ENCODE results near the gene PP2D1. TPM values are rescaled to one million over a fixed set of nuclear protein-coding genes. Genes with fewer than 3 reads are reported as not detected.
"Not testable (repeated sequence)": the region's sequence is repeated elsewhere in the genome, so short reads cannot be mapped to it uniquely, and the experiment has no call there.

Gene PP2D1
- total RNA-seq, 2 experiments from 2014 or later = not detected

DNA sequence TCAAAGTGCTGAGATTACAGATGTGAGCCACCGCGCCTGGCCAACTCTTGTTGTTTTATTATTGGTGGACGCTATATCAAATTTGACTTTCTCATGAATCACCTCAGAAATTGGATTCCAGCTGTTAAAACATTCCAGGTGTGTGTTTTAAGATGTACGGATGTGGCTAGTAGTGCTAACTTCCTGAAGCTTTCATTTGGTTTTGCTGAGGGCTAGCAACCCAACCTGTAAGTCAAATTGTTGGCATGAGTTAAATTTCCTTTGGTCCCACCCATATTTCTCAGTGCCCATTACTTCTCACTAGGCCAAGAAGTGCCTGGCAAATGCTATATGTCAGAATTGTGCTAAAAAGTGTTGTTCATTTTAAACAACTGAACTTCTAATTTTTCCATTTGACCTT lies 15.1 kb upstream of the PP2D1 start:
- intact Hi-C loops (cut with micrococcal nuclease) = no loop called here
- CTCF ChIA-PET = no interaction called here
- no peaks in the 10 kb centered on the region for H3K27me3 Mint-ChIP-seq
- no peaks in the 10 kb centered on the region for H3K4me1 Mint-ChIP-seq (ENCODE audit: low read depth)
- DNase-seq = no peak
- ATAC-seq = no peak
- no peak overlapping the region for H3K27ac Mint-ChIP-seq
- H3K9me3 Mint-ChIP-seq = no peaks in the 10 kb centered on the region
- no peak overlapping the region for H3K4me3 Mint-ChIP-seq
- H3K36me3 Mint-ChIP-seq (ENCODE audit: low read depth) = no peaks in the 10 kb centered on the region
- no peak for TF ChIP-seq CTCF (IDR thresholded peaks at IDR 0.05)
- POLR2A ChIA-PET = no interaction called here

DNA sequence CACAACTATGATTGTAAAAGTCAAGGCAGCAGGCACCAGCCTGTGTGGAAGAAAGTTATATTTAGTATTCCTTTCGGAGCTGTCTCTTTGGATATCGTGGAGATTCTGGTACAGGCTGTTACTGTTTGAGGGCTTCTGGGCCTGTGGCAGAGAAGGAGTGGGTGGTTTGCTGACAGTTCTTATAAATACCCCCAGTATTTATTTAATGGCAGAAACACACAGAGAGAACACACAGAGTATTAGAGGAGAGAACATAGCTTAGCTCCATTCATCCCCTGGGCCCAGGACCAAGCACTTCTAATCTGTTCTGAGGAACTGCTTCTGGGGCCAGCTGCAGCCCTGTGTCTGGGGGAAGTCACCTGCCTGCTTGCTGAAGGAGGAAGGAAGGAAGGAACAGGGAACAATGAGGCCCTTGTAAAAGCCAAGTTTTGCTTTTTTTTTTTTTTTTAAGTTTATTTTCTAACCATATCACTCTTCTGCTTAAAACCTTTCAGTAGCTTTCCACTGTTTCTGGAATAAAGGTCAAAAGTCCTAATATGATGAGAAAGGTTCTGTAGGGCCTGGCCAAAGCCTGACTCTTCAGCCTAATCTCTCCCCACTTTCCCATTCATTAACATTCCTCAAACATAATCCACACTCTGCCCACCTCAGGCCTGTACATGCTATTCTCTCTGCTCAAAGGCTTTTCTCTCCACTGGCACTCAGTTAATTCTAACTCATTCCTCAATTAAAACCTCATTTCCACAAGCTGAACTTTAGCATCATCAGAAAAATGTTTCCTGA lies 11.8 kb upstream of the PP2D1 start:
- no peak for TF ChIP-seq CTCF (IDR thresholded peaks at IDR 0.05)
- ATAC-seq (no peak), DNase-seq (no peak)
- H3K27ac Mint-ChIP-seq = no peak overlapping the region
- no peaks in the 10 kb centered on the region for H3K36me3 Mint-ChIP-seq (ENCODE audit: low read depth)
- CTCF ChIA-PET = interaction anchor here (1.4 kb wide), 1 partner anchor 17 kb away, joined by 3 read pairs; no protein-coding TSS in a partner anchor
- H3K9me3 Mint-ChIP-seq = no peaks in the 10 kb centered on the region
- no peak overlapping the region for H3K4me3 Mint-ChIP-seq
- H3K27me3 Mint-ChIP-seq = no peaks in the 10 kb centered on the region
- H3K4me1 Mint-ChIP-seq (ENCODE audit: low read depth) = no peaks in the 10 kb centered on the region
- POLR2A ChIA-PET = no interaction called here
- intact Hi-C loops (cut with micrococcal nuclease) = no loop called here

DNA sequence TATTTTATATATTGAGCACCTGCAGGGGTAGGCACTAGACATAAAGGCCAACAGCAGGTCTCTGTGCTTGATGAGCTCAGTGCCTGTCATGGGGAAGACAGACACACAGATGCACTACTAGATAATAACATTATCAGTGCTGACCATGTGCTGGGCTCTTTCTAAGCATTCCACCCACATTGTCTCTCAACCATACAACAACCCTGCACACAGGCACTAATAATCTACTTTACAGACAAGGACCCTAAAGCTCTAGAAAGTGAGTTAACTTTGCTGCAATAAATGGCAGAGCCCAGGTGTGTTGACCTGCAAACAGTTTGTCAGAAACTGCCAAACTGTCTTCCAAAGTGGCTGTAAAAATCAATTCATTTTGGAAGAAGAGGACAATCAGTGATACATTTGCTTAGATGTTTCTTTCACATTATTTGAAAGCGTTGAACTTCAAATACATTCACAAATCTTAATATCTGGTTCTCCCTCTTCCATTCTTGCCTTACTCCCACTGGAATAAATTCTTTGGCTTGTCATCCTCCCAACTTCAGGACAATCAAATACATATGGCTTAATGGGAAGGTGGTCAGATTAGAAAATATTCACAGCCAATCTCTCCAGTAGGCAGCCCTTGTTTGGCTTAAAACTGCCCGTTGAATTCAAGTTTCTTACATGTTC lies 11.0 kb upstream of the PP2D1 start:
- H3K9me3 Mint-ChIP-seq = no peaks in the 10 kb centered on the region
- H3K36me3 Mint-ChIP-seq (ENCODE audit: low read depth) = no peaks in the 10 kb centered on the region
- no peaks in the 10 kb centered on the region for H3K4me1 Mint-ChIP-seq (ENCODE audit: low read depth)
- H3K4me3 Mint-ChIP-seq = no peak overlapping the region
- ChIA-PET POLR2A (no interaction called here), CTCF (no interaction called here)
- ATAC-seq (no peak), DNase-seq (no peak)
- TF ChIP-seq CTCF (IDR thresholded peaks at IDR 0.05) = no peak
- no peak overlapping the region for H3K27ac Mint-ChIP-seq
- H3K27me3 Mint-ChIP-seq = no peaks in the 10 kb centered on the region
- intact Hi-C loops (cut with micrococcal nuclease) = no loop called here

GRCh38 chr3:20016076-20016475 lies 4.0 kb upstream of the PP2D1 start:
- POLR2A ChIA-PET; H3K4me3 Mint-ChIP-seq; H3K27me3 Mint-ChIP-seq; CTCF ChIA-PET; intact Hi-C loops (cut with micrococcal nuclease); DNase-seq; ATAC-seq; H3K9me3 Mint-ChIP-seq; H3K4me1 Mint-ChIP-seq (ENCODE audit: low read depth); H3K36me3 Mint-ChIP-seq (ENCODE audit: low read depth); H3K27ac Mint-ChIP-seq: not testable (repeated sequence)

- DNase-seq (no peak), ATAC-seq (no peak)
- H3K27ac Mint-ChIP-seq = no peak overlapping the region
- no peaks in the 10 kb centered on the region for H3K9me3 Mint-ChIP-seq
- H3K27me3 Mint-ChIP-seq = no peaks in the 10 kb centered on the region
- intact Hi-C loops (cut with micrococcal nuclease) = no loop called here
- H3K4me3 Mint-ChIP-seq = no peak overlapping the region
- ChIA-PET CTCF (no interaction called here), POLR2A (interaction anchor here (0.8 kb wide), 1 partner anchor 10 kb away, joined by 3 read pairs; no protein-coding TSS in a partner anchor)
- no peak for TF ChIP-seq CTCF (IDR thresholded peaks at IDR 0.05)
- H3K4me1 Mint-ChIP-seq (ENCODE audit: low read depth) = no peaks in the 10 kb centered on the region
- H3K36me3 Mint-ChIP-seq (ENCODE audit: low read depth) = no peaks in the 10 kb centered on the region
These were observed 3.5 kb upstream of the PP2D1 start for GRCh38 chr3:20015525-20015924.

Data from activated CD8-positive, alpha-beta T cell treated with anti-CD3 and anti-CD28 coated beads for 36 hours (primary cell).